HG02943 (cell line): ENCODE measurements around the gene CD48.
A peak's percentile ranks its signal among the peaks of the same experiment; 100 is the strongest.
"Not testable (repeated sequence)": the region's sequence is repeated elsewhere in the genome, so short reads cannot be mapped to it uniquely, and the experiment has no call there.

Source experiments
- ATAC-seq: cut with Tn5 transposase; IDR thresholded peaks from one replicate; pipeline ENCODE4 v1.9.1; 2021; ENCODE audit warnings: mild to moderate bottlenecking, low read depth, moderate library complexity; ENCODE audit not compliant: unreplicated experiment

The CD48 gene

DNA sequence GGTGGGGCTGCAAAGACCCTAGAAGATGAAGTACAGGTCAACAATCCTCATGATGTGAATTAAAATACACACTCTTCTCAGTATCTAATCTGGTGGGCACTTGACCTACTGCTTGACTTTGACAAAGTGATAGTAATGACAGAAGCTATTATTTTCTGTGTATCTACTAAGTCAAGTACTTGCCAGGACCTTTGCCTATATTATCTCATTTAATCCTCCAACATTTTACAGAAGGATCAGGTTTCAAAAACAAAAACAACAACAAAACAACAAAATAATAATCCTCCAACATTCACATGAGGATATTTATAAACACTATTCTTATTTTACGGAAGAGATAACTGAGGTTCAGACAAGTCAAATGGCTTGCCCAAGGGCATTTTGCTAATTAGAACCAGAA is 4.4 kb upstream of the CD48 start:
- ATAC-seq: no peak

DNA sequence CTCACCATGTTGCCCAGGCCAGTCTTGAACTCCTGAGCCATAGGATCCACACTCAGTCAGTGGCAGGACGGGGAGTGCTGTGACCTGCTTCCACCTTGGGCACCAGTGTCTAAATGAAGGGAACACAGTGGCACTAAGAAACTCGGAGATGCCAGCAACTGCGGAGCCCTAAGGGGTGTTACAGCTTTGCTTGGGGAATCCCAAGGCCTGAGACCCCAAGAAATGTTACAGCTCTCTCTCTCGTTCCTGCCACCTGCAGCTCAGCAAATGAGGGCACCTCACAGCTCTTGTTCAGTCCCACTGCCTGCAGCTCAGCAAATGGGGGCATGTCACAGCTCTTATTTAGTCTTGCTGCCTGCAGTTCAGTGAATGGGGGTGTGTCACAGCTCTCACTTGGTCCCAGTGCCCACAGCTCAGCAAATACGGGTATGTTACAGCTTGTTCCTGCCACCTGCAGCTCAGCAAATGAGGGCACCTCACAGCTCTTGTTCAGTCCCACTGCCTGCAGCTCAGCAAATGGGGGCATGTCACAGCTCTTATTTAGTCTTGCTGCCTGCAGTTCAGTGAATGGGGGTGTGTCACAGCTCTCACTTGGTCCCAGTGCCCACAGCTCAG is 2.5 kb upstream of the CD48 start:
- not testable (repeated sequence) for ATAC-seq

DNA sequence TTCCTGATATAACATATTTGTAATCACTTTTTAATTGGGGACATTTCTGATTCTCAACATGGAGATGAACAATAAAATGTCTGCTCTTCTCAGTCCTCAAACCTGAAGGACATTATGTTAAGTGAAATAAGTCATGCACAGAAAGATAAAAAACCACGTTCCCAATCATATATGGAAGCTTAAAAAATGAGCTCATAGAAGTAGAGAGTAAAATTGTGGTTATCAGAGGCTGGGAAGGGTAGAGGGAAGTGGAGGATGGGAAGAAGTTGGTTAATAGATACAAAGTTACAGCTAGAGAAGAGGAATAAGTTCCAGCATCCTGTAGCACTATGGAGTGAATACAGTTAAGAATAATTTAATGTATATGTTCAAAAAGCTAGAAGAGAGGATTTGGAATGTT is 1.5 kb upstream of the CD48 start:
- no peak for ATAC-seq

DNA sequence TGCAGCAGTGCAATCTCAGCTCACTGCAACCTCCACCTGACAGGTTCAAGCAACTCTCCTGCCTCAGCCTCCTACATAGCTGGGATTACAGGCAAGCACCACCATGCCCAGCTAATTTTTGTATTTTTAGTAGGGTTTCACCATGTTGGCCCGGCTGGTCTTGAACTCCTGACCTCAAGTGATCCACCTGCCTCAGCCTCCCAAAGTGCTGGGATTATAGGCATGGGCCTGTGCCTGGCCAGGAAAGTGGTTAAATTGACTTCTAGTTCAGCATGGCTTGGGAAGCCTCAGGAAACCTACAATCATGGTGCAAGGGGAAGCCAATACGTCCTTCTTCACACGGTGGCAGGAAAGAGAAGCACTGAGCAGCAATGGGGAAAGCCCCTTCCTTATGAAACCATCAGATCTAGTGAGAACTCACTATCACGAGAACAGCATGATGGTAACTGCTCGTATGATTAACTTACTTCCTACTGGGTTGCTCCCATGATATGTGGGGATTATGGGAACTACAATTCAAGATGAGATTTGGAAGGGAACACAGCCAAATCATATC is 981 bp upstream of the CD48 start:
- ATAC-seq: not testable (repeated sequence)

DNA sequence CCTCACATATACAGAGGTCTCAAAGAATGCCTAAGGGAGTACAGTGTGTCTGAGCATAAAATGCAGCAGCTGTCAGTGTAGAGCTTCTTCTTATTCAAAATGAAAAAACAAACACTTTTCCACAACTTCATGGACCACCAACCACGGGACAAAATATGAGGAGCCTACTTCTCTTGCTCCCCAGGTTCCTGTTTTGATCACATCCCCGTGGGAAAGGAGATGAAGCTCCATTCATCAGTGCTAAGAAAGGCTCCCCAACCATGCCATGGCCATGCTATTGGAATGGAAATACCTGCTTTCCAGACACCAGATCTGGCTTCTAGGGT is 383 bp downstream of the CD48 start:
- no peak for ATAC-seq

DNA sequence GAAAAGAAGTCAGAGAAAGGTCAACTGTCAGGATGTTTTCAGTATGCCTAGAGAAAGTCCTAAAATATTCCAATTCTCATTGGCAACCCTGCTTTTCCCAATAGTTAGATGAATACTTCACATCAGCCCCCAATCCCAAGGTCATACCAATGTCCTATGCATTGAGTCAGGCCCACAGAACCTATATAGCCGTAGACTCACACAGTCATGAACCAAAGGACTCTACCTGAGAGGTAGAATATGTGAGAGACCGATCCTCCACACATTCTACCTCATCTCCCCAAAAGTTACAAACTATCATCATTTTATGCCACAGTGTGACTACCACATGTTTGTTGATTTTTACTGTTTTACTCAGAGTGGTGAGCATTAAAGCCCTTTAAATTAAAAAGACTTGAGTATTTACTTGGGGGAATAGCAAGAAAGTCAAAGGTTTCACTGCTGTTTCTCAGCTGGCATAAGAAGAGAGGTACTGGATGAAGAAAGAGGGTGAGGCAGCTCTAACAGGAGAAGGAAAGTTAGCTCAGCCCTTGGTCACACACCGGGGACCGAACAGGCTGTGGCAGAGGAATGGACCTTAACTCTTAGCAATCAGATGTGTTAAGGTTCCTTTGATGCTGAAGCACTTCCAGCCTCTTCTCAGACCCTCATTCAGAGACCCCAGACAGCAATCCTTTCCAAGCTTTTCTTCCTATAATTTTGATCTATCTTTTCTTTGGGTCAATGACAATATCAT is 937 bp downstream of the CD48 start:
- ATAC-seq: no peak

DNA sequence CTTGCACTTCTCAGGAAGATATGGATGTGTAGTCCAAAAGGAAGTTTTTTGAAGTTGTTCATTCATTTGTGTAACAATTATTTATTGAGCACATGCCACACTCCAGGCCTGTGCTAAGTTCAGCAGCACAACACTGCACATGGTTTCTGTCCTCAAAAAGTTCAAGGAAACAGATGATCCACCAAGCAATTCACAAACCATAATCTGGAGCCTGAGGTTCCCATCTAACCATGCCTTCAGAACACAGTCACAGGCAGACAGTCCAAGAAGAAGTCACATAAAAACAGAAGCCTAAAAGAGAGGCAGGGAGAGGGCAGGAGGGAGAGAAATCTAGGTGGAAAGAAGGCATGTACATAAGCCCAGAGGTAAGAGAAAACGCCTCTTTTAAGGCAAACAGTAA is 1.9 kb downstream of the CD48 start:
- no peak for ATAC-seq

DNA sequence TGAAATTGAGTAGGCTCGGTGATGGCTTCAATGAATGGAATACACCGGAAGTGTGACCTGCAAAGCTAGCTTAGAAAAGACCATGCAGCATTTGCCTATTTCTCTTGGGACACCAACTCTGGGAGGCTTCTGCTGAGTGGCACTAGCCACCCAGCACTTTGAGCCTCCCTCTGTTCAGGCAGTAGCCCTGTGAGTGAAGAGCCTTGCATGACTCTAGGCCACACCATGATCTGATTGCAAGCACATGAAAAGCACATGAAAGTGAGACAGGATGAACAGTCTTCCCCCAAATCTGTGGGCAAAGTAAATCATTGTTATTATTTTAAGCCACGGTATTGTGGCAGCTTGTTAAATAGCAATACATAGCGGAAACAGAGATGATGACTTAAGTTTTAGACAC is 2.8 kb downstream of the CD48 start:
- peak; percentile 34 for ATAC-seq

DNA sequence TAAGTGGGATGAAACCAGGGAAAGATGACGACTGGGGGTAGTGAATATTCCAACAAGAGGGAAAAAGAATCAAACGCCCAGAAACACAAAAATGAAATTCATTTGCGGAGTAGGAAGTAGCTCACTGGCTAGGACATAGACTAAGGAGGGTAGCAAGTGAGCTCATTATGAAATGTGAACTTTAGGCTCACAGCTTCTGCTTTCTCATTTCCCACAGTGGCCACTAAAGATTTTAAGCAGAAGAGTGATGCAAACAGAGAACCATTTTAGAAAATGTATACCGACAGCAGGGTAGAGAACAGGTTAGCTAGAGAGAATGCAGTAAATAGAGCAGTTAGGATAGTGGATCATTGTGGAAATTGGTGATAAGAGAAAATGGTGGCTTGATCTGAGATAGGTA is 3.5 kb downstream of the CD48 start:
- no peak for ATAC-seq

DNA sequence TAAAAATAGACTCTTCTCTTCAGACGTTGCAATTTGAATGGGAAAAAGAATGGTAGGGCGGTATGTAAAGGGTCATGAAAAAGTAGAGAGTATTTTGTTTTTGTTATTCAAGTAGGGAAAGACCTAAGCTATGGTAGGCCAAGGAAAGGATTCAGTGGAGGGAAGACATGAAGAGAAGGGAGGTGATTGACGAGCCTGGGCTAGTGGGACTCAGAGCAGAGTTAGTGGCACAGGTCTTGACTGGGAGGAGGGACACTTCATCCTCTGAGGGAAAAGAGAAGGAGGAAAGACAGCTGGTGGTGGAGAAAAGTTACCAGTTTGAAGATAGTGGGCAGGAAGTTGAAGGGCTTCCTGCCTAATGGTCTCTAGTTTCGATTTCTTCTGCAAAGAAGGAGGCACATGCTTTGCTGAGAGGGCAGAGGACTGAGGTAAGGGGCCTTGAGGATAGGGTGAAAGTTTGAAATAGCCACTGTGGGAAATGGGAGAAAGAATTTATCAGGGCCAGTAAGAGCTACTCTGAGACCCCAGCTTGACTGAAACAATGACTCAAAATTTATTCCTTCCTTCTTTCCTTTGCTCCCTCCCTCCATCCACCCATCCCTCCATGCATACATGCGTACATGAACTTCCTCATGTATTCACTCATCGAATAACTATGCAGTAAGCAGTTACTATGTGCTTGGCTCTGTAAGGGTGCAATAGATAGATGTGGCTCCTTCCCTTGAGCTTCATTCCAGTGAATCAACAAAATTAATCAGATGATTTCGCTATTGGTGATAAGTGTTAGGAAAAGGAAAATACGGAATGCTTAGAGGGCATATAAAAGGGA is 4.2 kb downstream of the CD48 start:
- ATAC-seq: no peak

DNA sequence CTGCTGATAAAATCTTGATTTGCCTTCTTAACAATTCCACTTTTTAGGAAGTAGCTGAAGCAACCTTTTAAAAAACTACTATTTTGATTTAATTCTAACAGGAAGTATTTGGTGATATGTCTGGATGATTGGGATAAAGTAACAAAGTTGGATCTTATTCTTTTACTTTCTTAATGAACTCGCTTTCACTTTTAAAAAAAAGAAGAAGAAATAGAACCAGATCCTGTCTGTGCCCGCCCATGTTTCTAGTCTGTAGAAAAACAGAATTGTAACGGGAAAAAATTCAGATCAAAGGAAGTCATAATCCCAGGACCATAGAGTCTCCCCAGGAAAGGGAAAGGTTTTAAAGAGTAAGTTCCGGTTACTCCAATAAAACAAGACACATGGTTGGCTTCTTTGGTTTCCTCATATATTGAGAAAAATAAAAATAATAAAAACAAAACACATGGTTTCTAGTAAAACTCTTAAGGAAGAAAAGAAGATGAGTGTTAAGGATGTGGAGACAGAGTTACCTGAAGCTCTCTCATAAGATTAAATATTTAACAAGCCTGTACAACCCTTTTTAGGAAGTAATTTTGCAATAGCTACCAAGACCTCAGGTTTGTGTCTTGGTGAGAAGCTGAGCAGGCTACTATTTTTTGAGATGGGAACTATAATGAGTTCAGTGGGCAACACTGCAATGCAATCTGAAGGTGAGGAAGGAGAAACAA is 4.9 kb downstream of the CD48 start:
- ATAC-seq: no peak

DNA sequence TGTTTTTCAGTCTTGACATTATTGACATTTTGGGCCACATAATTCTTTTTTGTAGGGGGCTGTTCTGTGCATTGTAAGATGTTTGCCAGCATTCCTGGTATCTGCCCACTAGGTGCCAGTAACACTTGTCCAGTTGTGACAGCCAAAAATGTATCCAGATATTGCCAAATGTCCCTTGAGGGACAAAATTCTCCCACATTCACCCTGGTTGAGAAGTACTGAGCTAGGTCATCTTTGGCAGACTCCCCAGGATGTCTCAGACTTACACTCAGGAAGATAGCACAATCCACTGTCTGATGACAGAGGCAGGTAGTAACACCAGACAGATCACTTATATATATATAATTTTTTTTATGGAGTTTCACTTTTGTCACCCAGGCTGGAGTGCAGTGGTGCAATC is 5.9 kb downstream of the CD48 start:
- no peak for ATAC-seq

DNA sequence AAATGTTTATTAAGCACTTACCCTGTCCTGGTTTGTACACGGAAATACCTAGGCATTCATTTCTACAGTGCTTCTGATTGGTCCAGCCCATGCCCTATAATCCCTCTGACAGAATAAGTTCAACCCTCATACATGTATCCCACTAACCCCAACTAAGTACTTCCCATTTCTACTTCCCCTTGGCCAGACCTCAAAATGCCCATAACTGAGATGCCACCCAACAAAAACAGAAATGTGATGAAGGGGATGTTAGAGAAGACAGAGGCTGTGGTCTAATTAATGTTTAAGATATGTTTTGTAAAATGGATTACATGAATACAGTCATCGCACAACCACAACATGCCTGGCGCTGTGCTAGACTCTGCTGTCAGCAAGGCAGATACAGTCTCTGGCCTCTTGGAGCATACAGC is 6.4 kb downstream of the CD48 start:
- ATAC-seq: not testable (repeated sequence)

DNA sequence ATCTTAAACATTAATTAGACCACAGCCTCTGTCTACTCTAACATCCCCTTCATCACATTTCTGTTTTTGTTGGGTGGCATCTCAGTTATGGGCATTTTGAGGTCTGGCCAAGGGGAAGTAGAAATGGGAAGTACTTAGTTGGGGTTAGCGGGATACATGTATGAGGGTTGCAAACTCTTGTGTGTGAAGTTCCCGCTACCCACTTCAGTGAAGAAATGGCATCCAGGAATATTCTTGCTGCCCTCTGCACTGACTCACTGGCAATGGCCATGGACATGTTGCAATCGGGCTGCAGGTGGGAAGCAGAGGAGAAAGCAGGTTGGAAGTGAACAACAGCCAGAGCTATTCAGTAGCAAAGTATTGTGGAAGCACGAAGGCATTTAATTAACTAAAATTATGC is 7.4 kb downstream of the CD48 start:
- ATAC-seq: no peak

DNA sequence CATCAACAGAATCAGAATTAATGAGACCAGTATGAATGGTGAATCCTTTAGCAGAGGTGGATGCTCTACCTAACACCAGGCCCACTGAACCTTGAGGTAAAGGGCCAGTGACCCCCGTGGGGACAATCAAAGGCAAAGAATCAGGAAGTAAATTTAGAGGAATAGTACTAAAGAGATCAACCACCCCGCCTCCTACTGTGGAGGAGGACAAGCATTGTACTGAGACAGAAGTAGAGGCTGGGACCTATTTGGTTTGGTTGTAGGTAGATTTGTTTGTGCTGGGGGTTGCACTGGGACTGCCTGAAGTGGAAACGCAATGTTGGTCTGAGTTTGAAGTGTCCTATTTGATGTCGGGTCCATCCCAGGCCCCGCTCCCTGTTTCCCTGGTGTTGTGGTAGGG is 9.5 kb downstream of the CD48 start:
- ATAC-seq: no peak

DNA sequence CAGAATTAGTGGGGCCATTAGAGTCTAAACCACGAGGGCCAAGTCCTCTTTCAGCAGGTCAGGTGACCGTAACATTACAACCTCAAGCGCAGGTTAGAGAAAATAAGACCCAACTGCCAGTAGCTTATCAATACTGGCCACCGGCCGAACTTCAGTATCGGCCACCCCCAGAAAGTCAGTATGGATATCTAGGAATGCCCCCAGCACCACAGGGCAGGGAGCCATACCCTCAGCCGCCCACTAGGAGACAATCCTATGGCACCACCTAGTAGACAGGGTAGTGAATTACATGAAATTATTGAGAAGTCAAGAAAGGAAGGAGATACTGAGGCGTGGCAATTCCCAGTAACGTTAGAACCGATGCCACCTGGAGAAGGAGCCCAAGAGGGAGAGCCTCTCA is 19.2 kb downstream of the CD48 start:
- not testable (repeated sequence) for ATAC-seq

DNA sequence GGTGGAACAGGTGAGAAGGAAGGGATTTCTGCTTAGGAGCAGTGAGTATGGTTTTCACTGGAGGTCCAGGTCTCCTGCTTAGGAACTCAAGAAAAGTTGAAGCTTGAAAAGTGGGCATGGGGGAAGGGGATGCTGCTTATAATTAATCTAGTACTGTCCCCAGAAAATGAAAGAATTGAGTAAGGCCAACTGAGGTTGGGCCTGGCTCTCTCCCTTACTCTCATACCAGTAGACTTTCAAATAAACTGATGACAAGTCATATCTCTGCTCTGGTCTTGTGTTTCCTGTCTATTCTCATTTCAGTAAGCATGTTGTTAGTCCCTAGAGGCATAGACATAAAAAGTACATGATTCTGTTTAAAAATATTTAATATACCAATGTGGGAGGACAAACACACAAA is 26.4 kb downstream of the CD48 start:
- ATAC-seq: no peak

DNA sequence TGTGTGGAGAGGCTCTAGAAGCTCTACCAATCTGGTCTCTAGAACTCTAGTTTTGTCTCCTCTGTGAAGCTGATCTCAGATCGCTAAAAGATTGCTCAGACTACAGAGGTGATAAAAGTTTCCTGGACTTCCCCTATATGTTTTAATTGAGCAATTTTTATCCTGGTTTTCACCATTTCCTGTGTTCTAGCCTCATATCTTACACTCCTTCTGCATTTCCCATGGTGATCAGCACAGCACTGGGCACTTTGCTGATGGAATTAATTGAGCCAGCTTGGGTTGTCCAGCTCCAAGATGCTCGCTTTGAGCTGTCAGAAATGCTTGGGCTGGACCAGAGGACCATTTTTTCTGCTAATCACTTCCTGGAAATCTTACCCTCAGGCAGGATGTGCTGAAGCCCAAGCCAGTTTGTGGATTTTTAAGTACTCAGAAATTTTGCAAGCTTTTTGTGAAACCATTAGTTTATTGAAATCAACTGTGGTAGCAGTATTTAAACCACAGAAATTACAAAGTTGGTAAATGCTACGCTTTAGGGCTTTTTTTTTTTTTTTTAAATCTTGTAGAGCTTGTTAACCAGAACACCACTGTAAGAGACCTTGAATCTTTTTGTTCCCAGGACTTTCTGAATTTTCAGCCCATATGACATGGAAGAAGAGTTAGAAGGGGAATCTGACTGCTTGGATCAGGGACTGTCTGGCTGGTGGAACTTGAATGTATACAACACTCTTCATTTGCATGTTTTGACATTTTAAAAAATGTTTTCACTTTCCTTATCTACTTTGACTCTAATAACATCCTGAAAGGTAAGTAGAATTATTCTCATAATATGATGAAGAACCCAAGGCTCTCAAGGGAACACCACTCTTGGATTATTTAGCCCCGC is 28.4 kb downstream of the CD48 start:
- no peak for ATAC-seq

DNA sequence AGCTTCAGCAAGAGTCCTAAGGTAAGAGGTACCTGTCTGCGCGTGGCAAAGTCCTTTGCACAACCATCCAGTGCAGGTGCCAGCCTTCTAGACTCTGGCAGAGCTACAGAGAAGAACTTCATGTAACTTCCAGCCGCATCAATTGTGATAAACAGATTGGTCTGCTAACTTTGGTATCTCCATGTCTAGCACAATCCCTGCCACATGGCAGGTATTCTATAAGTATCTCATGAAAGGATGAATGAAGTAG is 29.8 kb downstream of the CD48 start:
- no peak for ATAC-seq
